GM19455 (cell line): ENCODE measurements around the gene ACTR1A.
"Not testable (repeated sequence)": the region's sequence is repeated elsewhere in the genome, so short reads cannot be mapped to it uniquely, and the experiment has no call there.

Experiments
- ATAC-seq: cut with Tn5 transposase; IDR thresholded peaks from one replicate; pipeline ENCODE4 v1.9.1; 2021; ENCODE audit not compliant: unreplicated experiment

ACTR1A gene

DNA sequence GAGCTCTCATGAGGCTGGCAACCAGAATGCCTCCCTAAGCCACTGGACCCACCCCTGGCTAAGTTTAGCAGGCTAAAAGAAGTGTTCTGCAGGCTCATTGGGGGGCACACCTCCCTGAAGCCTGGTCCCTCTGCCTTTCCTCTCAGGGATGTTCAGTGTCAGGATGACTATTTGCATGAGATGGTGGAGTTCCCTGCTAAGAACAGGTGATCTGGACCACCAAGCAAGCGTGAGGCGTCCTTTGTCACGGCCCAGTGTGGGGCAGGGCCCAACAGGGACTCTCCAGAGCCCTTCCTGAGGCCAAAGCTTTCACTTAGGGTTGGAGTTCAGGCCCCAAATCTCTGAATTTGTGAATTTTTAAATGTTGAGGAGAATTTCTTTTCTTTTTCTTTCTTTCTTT, 13.2 kb upstream of the ACTR1A start:
- ATAC-seq, result no peak

- ATAC-seq, result no peak
Observed at GRCh38 chr10:102514487-102515311, 12.2 kb upstream of the ACTR1A start.

GRCh38 chr10:102511583-102512274, 9.2 kb upstream of the ACTR1A start:
- ATAC-seq, result no peak

DNA sequence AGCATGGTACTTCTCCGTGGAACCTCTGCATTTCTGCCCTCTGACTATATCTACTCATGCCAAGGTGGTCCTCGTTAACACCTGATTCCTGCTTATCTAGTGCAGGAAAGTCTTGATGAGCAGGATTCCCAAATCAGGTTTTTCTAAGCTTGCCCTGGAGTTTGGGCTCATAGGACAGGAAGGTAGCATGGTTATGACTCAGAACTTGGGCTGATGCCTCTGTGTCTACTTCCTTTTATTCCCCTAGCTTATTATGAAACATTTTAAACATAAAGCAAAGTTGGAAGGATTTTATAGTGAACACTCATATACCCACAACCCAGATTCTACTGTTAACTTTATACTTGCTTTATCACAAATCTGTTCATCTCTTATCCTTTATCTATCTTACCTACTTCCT, 6.9 kb upstream of the ACTR1A start:
- no peak for ATAC-seq

DNA sequence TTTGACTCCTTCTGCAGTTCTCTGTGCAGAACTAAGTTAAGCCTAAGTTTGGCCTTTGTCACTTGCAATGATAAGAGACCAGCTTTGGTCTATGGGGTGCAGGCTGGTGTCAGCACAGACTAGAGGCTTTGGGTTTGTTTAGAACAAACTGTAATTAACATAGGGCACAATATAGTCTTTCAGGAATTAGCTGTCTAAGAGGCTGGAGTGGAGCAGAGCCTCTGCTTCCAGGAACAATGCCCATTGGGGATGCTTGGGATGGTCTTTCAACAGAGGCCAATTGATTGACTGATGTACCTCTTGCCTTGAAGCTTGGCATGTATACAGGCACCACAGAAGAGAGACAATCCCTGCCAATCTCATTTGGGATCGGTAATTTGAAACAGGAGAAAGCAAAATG, 6.0 kb upstream of the ACTR1A start:
- no peak for ATAC-seq

DNA sequence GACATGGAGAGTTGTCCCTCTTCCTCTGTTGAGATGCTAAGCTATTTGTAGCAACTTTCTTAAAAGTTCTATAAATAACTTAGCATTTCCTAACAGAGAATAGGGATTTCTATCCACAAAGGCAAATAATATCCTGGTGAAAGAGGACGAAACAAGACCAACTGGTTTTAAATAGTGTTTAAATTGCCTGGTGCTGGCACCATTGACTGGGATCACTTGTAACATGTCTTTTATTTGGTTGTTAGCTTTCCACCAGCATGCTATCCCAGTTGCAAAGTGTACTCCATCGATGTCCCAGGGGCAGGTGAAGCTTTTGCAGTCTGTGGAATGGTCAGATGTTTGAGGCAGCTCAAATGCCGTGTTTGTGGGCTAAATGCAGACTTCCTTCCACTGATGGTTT, 5.0 kb upstream of the ACTR1A start:
- no peak for ATAC-seq

GRCh38 chr10:102505462-102506115, 3.1 kb upstream of the ACTR1A start:
- no peak for ATAC-seq

- ATAC-seq, result no peak
Observed at GRCh38 chr10:102504976-102505300, 2.4 kb upstream of the ACTR1A start.

DNA sequence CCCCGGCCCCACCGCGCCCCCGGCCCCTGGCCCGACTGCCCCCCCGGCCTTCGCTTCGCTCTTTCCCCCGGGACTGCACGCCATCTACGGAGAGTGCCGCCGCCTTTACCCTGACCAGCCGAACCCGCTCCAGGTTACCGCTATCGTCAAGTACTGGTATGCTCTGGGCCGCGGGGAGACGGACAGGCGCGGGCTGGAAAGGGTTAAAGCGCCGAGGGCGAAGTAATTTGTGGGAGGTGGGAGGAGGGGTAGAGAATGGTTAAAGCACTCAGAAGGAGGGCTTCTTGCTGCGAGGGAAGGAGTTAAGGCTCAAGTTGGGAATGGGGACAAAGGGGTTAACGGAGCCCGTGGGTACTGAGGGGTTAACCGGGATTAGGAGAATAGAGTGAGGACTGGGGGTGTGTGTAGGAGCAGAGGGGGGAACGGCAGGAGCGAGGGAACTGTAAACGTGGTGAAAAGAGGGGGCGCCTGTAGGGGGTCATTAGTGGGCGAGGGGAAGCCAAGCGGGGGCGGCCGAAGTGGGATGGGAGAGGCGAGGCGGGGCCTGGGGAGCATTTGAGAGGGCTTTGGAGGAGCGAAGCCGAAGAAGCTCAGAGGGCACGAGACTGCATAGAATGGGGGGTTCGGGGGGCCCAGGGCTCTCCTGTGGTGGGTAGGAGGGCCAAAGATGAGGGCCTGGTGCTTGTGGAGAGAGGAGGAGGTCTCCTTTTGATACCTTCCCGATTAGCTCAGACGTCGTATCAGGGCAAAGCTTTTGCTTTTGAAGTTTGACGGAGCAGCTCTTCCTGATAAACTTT, 1.9 kb upstream of the ACTR1A start:
- no peak for ATAC-seq

DNA sequence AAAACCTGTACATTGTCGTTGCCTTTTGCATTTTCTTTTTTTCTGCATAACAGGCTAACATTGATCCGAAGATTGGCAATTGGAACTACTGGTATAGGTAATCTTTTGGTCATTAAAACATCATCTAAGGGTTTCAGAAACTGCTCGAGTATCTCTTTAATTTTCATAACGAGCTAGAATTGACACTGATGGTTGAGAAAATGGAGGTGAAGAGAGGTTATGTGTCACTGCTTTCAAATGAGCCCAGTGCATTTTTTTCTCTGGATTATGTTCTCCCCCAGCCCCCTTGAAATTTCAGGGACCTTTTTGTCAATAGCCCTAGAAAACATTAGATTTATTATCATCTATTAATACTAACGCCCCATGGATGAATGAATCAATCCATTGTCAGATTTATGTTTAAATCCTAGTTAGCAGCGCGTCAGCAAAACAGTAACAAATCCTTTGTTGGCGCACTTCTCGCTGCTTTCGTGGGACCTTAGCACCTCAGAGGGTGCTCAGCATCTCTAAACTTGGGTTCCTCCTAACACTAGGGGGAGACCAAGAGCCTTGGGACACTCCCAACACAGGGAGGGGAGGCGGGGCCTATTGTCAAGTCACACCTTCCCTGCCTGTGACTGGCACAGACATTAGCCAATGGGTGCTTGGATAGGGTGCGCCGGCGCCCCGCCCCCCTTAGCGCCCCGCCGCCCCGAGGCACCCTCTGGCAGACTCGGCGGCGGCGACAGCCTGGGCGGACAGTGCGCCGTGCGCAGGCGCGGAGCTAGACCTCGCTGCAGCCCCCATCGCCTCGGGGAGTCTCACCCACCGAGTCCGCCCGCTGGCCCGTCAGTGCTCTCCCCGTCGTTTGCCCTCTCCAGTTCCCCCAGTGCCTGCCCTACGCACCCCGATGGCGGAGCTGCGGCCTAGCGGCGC, 1.0 kb upstream of the ACTR1A start, which contains the start of gene SUFU:
TSS of gene SUFU (plus strand) at position 709 of the 915 bp plus-strand sequence. CDS start at position 890, 181 bp downstream.
- peak; percentile 57 for ATAC-seq

- peak; percentile 80 for ATAC-seq
Observed at GRCh38 chr10:102502029-102502336, 529 bp downstream of the ACTR1A start.

DNA sequence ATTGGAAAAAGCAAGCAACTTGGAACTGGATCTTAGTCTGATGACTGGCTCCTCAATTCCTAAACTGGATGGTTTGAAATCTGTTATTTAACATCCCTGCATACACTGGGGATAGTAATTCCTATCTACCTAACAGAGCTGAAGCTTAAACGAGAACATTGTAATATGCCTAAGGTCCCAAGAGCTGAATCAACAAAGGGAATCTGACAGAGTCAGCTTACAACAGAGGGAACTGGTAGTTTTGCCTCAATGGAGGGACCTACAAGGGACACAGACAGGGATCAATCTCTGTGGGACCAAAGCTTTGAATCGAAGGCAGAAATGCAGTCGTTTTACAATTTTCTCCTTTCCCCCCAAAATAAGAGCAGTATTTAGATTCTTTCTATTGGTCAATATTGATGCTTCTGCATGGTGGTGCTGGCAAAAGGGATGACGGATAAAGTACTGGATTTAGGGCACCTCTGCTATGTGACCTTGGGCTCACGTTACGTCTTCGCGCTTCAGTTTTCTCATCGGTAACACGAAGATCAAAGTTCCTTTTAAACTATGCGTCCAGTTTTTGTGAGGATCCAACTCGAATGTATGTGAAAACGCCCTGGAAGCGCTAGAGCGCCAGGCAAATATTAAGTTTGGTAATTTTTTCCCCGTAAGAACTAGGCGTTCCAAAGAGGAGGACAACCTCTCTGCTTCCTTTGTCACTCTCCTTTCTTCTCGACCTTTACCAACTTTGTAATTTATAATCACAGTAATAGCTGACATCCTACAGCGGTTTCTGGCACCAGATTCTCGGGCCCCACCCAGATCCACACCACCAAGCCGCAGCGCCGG, 1.1 kb downstream of the ACTR1A start:
- no peak for ATAC-seq

DNA sequence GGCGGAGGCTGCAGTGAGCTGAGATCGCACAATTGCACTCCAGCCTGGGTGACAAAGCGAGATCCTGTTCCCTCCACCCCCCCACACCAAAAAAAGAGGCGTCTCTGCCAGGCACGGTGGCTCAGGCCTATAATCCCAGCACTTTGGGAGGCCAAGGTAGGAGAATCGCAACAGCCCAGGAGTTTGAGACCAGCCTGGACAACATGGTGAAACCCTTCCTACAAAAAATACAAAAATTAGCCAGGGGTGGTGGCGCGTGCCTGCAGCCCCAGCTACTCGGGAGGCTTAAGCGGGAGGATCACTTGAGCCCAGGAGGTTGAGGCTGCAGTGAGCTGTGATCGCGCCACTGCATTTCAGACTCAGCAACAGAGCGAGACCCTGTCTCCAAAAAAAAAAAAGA, 1.8 kb downstream of the ACTR1A start:
- ATAC-seq, result not testable (repeated sequence)

GRCh38 chr10:102499356-102499755, 3.2 kb downstream of the ACTR1A start:
- no peak for ATAC-seq

- no peak for ATAC-seq
Observed at GRCh38 chr10:102497545-102497944, 5.0 kb downstream of the ACTR1A start.

DNA sequence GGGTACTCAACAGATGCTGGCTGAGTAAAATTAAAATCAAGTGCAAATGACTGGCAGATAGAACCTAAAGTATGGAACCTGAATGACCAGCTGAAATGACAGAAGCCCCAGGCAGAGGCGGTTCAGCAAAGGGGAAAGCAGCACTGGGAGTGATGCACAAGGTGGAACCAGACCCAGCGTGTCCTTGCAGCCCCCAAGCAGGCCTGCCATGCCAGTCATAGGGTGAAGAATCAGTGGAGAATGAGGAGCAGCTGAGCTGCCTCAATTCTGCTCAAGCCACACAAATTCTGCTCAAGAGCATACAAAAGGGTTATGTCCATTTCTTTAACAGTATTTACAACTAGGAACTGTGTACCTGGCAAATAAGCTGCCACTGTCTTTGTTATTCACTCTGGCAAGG, 8.7 kb downstream of the ACTR1A start:
- no peak for ATAC-seq

GRCh38 chr10:102492983-102493382, 9.5 kb downstream of the ACTR1A start:
- ATAC-seq, result no peak

DNA sequence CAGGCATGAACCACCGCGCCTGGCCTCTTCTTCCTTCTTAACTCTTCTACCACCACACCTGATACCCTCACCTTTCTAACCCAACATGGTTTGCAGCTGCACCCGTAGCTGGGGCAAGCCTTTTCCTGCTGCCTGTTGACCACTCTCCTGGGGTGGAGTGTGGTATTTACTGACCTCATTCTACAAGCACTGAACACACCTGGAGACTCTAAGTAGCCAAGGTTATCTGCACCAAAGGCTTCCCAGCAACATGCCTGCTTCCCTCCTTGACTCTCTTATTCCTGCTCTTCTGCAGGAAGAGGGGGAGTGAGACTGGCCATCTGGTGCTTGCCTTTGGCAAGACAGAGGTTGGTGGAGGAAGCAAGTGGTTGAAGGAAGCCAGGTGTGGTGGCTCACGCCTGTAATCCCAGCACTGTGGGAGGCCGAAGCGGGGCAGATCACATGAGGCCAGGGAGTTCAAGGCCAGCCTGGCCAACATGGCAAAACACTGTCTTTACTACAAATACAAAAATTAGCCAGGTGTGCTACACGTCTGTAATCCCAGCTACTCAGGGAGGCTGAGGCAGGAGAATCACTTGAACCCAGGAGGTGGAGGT, 10.1 kb downstream of the ACTR1A start:
- no peak for ATAC-seq

- ATAC-seq, result no peak
Observed at GRCh38 chr10:102491136-102491535, 11.4 kb downstream of the ACTR1A start.
